ENCODE data around the gene UIMC1.
"Not testable (repeated sequence)": the region's sequence is repeated elsewhere in the genome, so short reads cannot be mapped to it uniquely, and the experiment has no call there.

Gene UIMC1

GRCh38 chr5:176995896-176996767 is 10.4 kb downstream of the UIMC1 start:
- H3K4me3 ChIP-seq (ENCODE audit: low read length) = peak overlapping the region; percentile 54
- peaks cover 100% of the 10 kb centered on the region for H3K79me2 ChIP-seq (ENCODE audit: control insufficient read depth, low read length)
- peaks cover 49% of the 10 kb centered on the region for H3F3A ChIP-seq (ENCODE audit: control insufficient read depth, insufficient read depth)
- peak overlapping the region; percentile 70 for H3K4me2 ChIP-seq (ENCODE audit: low read length)
- peak overlapping the region; percentile 87 for H3K27ac ChIP-seq (ENCODE audit: low read depth, low read length)
- peaks cover 45% of the 10 kb centered on the region for H3K36me3 ChIP-seq (ENCODE audit: control insufficient read depth, low read length)
- peaks cover 98% of the 10 kb centered on the region for H3K4me1 ChIP-seq (ENCODE audit: control insufficient read depth, low read length)
- no peaks in the 10 kb centered on the region for H3K9me3 ChIP-seq (ENCODE audit: control insufficient read depth, insufficient read depth, low read length)
- no peaks in the 10 kb centered on the region for H3K27me3 ChIP-seq (ENCODE audit: control insufficient read depth, low read length)
- H4K20me1 ChIP-seq (ENCODE audit: control insufficient read depth, insufficient read depth, low read depth, low read length) = no peaks in the 10 kb centered on the region
- TF ChIP-seq CTCF (IDR thresholded peaks at IDR 0.05; ENCODE audit: low read depth, low read length, poor library complexity, severe bottlenecking) (no peak), EZH2phosphoT487 (IDR thresholded peaks at IDR 0.05; ENCODE audit: borderline replicate concordance, low read length) (no peak)
- no peaks in the 10 kb centered on the region for H3K9me2 ChIP-seq (replicated peaks; ENCODE audit: control insufficient read depth, low read length)

- no peaks in the 10 kb centered on the region for H3K27me3 ChIP-seq (ENCODE audit: control insufficient read depth, low read length)
- H3K9me3 ChIP-seq (ENCODE audit: control insufficient read depth, insufficient read depth, low read length) = no peaks in the 10 kb centered on the region
Observed at GRCh38 chr5:176995122-176995490, 11.5 kb downstream of the UIMC1 start.

GRCh38 chr5:176994460-176995121 is 12.0 kb downstream of the UIMC1 start:
- TF ChIP-seq EZH2phosphoT487 (IDR thresholded peaks at IDR 0.05; ENCODE audit: borderline replicate concordance, low read length) (no peak), CTCF (IDR thresholded peaks at IDR 0.05; ENCODE audit: low read depth, low read length, poor library complexity, severe bottlenecking) (no peak)
- H3K79me2 ChIP-seq (ENCODE audit: control insufficient read depth, low read length) = peaks cover 99% of the 10 kb centered on the region
- H3F3A ChIP-seq (ENCODE audit: control insufficient read depth, insufficient read depth) = peaks cover 56% of the 10 kb centered on the region
- peak overlapping the region; percentile 87 for H3K27ac ChIP-seq (ENCODE audit: low read depth, low read length)
- H4K20me1 ChIP-seq (ENCODE audit: control insufficient read depth, insufficient read depth, low read depth, low read length) = no peaks in the 10 kb centered on the region
- peak overlapping the region; percentile 70 for H3K4me2 ChIP-seq (ENCODE audit: low read length)
- H3K9me3 ChIP-seq (ENCODE audit: control insufficient read depth, insufficient read depth, low read length) = no peaks in the 10 kb centered on the region
- H3K4me1 ChIP-seq (ENCODE audit: control insufficient read depth, low read length) = peaks cover 97% of the 10 kb centered on the region
- peaks cover 34% of the 10 kb centered on the region for H3K36me3 ChIP-seq (ENCODE audit: control insufficient read depth, low read length)
- no peaks in the 10 kb centered on the region for H3K9me2 ChIP-seq (replicated peaks; ENCODE audit: control insufficient read depth, low read length)
- peak overlapping the region; percentile 54 for H3K4me3 ChIP-seq (ENCODE audit: low read length)
- no peaks in the 10 kb centered on the region for H3K27me3 ChIP-seq (ENCODE audit: control insufficient read depth, low read length)

More at GRCh38 chr5:176995122-176995490, 11.5 kb downstream of the UIMC1 start:
- Histone ChIP-seq H3K4me3 (ENCODE audit: low read length) (peak overlapping the region; percentile 54), H3K79me2 (ENCODE audit: control insufficient read depth, low read length) (peaks cover 99% of the 10 kb centered on the region), H3F3A (ENCODE audit: control insufficient read depth, insufficient read depth) (peaks cover 53% of the 10 kb centered on the region), H3K4me1 (ENCODE audit: control insufficient read depth, low read length) (peaks cover 97% of the 10 kb centered on the region), H3K9me2 (replicated peaks; ENCODE audit: control insufficient read depth, low read length) (no peaks in the 10 kb centered on the region), H3K4me2 (ENCODE audit: low read length) (peak overlapping the region; percentile 70), H3K27ac (ENCODE audit: low read depth, low read length) (peak overlapping the region; percentile 87), H4K20me1 (ENCODE audit: control insufficient read depth, insufficient read depth, low read depth, low read length) (no peaks in the 10 kb centered on the region), H3K36me3 (ENCODE audit: control insufficient read depth, low read length) (peaks cover 38% of the 10 kb centered on the region)
- TF ChIP-seq CTCF (IDR thresholded peaks at IDR 0.05; ENCODE audit: low read depth, low read length, poor library complexity, severe bottlenecking) (no peak), EZH2phosphoT487 (IDR thresholded peaks at IDR 0.05; ENCODE audit: borderline replicate concordance, low read length) (no peak)

GRCh38 chr5:176993081-176993480 is 13.5 kb downstream of the UIMC1 start:
- H3K4me2 ChIP-seq (ENCODE audit: low read length) = peak overlapping the region; percentile 70
- H4K20me1 ChIP-seq (ENCODE audit: control insufficient read depth, insufficient read depth, low read depth, low read length); H3K9me2 ChIP-seq (replicated peaks; ENCODE audit: control insufficient read depth, low read length); H3K4me3 ChIP-seq (ENCODE audit: low read length); H3K9me3 ChIP-seq (ENCODE audit: control insufficient read depth, insufficient read depth, low read length); H3K27me3 ChIP-seq (ENCODE audit: control insufficient read depth, low read length): not testable (repeated sequence)
- peaks cover 99% of the 10 kb centered on the region for H3K79me2 ChIP-seq (ENCODE audit: control insufficient read depth, low read length)
- H3K27ac ChIP-seq (ENCODE audit: low read depth, low read length) = peak overlapping the region; percentile 87
- peaks cover 98% of the 10 kb centered on the region for H3K4me1 ChIP-seq (ENCODE audit: control insufficient read depth, low read length)
- peaks cover 31% of the 10 kb centered on the region for H3K36me3 ChIP-seq (ENCODE audit: control insufficient read depth, low read length)
- H3F3A ChIP-seq (ENCODE audit: control insufficient read depth, insufficient read depth) = peaks cover 64% of the 10 kb centered on the region
